GM19452 (cell line): ENCODE results near the gene LGMN.
"Not testable (repeated sequence)": the region's sequence is repeated elsewhere in the genome, so short reads cannot be mapped to it uniquely, and the experiment has no call there.

Source experiments
- ATAC-seq: cut with Tn5 transposase; IDR thresholded peaks from one replicate; pipeline ENCODE4 v1.9.1; 2021; ENCODE audit not compliant: unreplicated experiment

The LGMN gene

GRCh38 chr14:92729634-92730358 lies 18.6 kb downstream of the LGMN start:
- peak; percentile 80 for ATAC-seq

- ATAC-seq, result peak; percentile 54
These were observed 19.6 kb downstream of the LGMN start for GRCh38 chr14:92728759-92729364.

- ATAC-seq, result no peak
These were observed 21.5 kb downstream of the LGMN start for GRCh38 chr14:92726933-92727262.

- ATAC-seq, result no peak
These were observed 22.1 kb downstream of the LGMN start for GRCh38 chr14:92726135-92726932.

- no peak for ATAC-seq
These were observed 23.7 kb downstream of the LGMN start for GRCh38 chr14:92724516-92725340.

- no peak for ATAC-seq
These were observed 28.5 kb downstream of the LGMN start for GRCh38 chr14:92719890-92720323.

- ATAC-seq, result no peak
These were observed 29.0 kb downstream of the LGMN start for GRCh38 chr14:92719421-92719820.

- no peak for ATAC-seq
These were observed 29.8 kb downstream of the LGMN start for GRCh38 chr14:92718664-92719063.

- ATAC-seq, result no peak
These were observed 30.8 kb downstream of the LGMN start for GRCh38 chr14:92717571-92718042.

- ATAC-seq, result no peak
These were observed 32.3 kb downstream of the LGMN start for GRCh38 chr14:92716131-92716530.

- ATAC-seq, result not testable (repeated sequence)
These were observed 33.6 kb downstream of the LGMN start for GRCh38 chr14:92714739-92715307.

- ATAC-seq, result no peak
These were observed 35.8 kb downstream of the LGMN start for GRCh38 chr14:92712654-92713051.

GRCh38 chr14:92711976-92712653 lies 36.3 kb downstream of the LGMN start:
- ATAC-seq, result no peak

GRCh38 chr14:92710001-92710341 lies 38.5 kb downstream of the LGMN start:
- no peak for ATAC-seq

- no peak for ATAC-seq
These were observed 39.0 kb downstream of the LGMN start for GRCh38 chr14:92709340-92710000.

GRCh38 chr14:92706386-92706785 lies 42.0 kb downstream of the LGMN start:
- ATAC-seq, result no peak

GRCh38 chr14:92704821-92705220 lies 43.6 kb downstream of the LGMN start:
- ATAC-seq, result no peak

GRCh38 chr14:92704036-92704804 lies 44.2 kb downstream of the LGMN start:
- ATAC-seq, result peak; percentile 95

- ATAC-seq, result no peak
These were observed 44.9 kb downstream of the LGMN start for GRCh38 chr14:92703516-92703915.
